DND-41 (cell line): ENCODE results near the gene TNNC2.

Experiments
- EZH2 ChIP-seq: IDR thresholded peaks from 3 replicates; pipeline ENCODE4 v1.6.1; 2012; ENCODE audit warnings: borderline replicate concordance, low read depth, mild to moderate bottlenecking, moderate library complexity, low read length, inconsistent platforms; ENCODE audit not compliant: severe bottlenecking
- TF ChIP-seq, protein P1 (sequence below): IDR thresholded peaks from 2 replicates; pipeline ENCODE4 v1.5.1; 2012; ENCODE audit warnings: borderline replicate concordance, low read length, moderate library complexity, mild to moderate bottlenecking; ENCODE audit not compliant: poor library complexity, severe bottlenecking; ENCODE audit errors: extremely low read depth

DNA sequence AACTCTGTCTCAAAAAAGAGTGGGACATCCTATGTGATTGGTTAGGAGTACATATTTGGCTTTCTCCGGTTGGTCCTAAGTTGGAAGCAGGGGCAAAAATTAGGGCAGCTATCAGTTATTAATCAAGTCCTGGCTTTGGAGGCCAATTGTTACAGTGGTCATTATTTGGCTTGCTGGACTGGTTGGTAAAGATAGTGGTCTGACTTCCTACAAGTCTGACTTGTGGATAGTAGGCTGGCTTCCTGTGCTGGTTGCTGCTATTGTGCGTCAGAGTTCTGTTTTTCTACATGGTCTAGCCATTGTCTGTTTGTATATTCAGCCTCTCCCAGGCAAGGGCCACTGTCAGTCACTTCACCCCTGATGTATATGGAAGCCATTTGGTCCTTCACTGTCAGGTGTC, 23.1 kb upstream of the TNNC2 start:
- TF ChIP-seq, protein P1, sequence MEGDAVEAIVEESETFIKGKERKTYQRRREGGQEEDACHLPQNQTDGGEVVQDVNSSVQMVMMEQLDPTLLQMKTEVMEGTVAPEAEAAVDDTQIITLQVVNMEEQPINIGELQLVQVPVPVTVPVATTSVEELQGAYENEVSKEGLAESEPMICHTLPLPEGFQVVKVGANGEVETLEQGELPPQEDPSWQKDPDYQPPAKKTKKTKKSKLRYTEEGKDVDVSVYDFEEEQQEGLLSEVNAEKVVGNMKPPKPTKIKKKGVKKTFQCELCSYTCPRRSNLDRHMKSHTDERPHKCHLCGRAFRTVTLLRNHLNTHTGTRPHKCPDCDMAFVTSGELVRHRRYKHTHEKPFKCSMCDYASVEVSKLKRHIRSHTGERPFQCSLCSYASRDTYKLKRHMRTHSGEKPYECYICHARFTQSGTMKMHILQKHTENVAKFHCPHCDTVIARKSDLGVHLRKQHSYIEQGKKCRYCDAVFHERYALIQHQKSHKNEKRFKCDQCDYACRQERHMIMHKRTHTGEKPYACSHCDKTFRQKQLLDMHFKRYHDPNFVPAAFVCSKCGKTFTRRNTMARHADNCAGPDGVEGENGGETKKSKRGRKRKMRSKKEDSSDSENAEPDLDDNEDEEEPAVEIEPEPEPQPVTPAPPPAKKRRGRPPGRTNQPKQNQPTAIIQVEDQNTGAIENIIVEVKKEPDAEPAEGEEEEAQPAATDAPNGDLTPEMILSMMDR = no peak
- TF ChIP-seq EZH2 = no peak
